GM12873 (cell line): ENCODE results near the gene IDI2.

Experiments used
- CTCF ChIP-seq: IDR thresholded peaks from 2 replicates; pipeline ENCODE4 v1.5.1; 2012; ENCODE audit warnings: low read depth, mild to moderate bottlenecking, moderate library complexity, low read length, control low read depth; ENCODE audit not compliant: insufficient read depth; ENCODE audit errors: missing control alignments

IDI2 gene

GRCh38 chr10:1044146-1044545, 18.5 kb upstream of the IDI2 start:
- no peak for TF ChIP-seq CTCF

- no peak for TF ChIP-seq CTCF
Measured at GRCh38 chr10:1043532-1043995, 17.9 kb upstream of the IDI2 start.

- no peak for TF ChIP-seq CTCF
Measured at GRCh38 chr10:1041514-1041913, 15.9 kb upstream of the IDI2 start.

- no peak for TF ChIP-seq CTCF
Measured at GRCh38 chr10:1040133-1040532, 14.5 kb upstream of the IDI2 start.

- TF ChIP-seq CTCF = no peak
Measured at GRCh38 chr10:1037098-1037497, 11.4 kb upstream of the IDI2 start.

GRCh38 chr10:1036341-1036791, 10.7 kb upstream of the IDI2 start:
- TF ChIP-seq CTCF = no peak

GRCh38 chr10:1035201-1035600, 9.5 kb upstream of the IDI2 start:
- TF ChIP-seq CTCF = no peak

- no peak for TF ChIP-seq CTCF
Measured at GRCh38 chr10:1034758-1035157, 9.1 kb upstream of the IDI2 start.
